Liver (tissue), 9 donors: ENCODE results near the gene DDX24. TPM values are rescaled to one million over a fixed set of nuclear protein-coding genes. Genes with fewer than 3 reads are reported as not detected.

Source experiments
- DNase-seq: peaks from one replicate; pipeline ENCODE4 v3.0.0-alpha.2; 2017; ENCODE audit warnings: low spot score
- H3K27ac ChIP-seq, 2 donors: one replicate each; pipeline ENCODE4 v1.7.0; 2013; ENCODE audit warnings: inconsistent platforms in 2 of 2, low read length in 2 of 2, control low read depth in 1 of 2, low read depth in 1 of 2, mild to moderate bottlenecking in 1 of 2
- H3K27me3 ChIP-seq, 4 donors: one replicate each; pipeline versions ENCODE4 v1.6.1 to v1.7.0; 2013; ENCODE audit warnings: low read length in 3 of 4, inconsistent platforms in 1 of 4, mild to moderate bottlenecking in 1 of 4, moderate library complexity in 1 of 4; ENCODE audit not compliant: control insufficient read depth in 4 of 4, insufficient read depth in 4 of 4
- H3K36me3 ChIP-seq, 4 donors: one replicate each; pipeline versions ENCODE4 v1.6.1 to v1.7.0; 2013; ENCODE audit warnings: low read length in 3 of 4, mild to moderate bottlenecking in 3 of 4, low read depth in 1 of 4, moderate library complexity in 1 of 4; ENCODE audit not compliant: control insufficient read depth in 4 of 4, insufficient read depth in 3 of 4
- H3K4me1 ChIP-seq, 4 donors: one replicate each; pipeline versions ENCODE4 v1.6.1 to v1.7.0; 2013; ENCODE audit warnings: low read length in 3 of 4, mild to moderate bottlenecking in 3 of 4, moderate library complexity in 1 of 4; ENCODE audit not compliant: control insufficient read depth in 4 of 4, insufficient read depth in 4 of 4
- H3K4me3 ChIP-seq, 3 donors: one replicate each; pipeline versions ENCODE4 v1.6.1 to v1.7.0; 2013; ENCODE audit warnings: low read length in 3 of 3, control low read depth in 1 of 3, low read depth in 1 of 3, mild to moderate bottlenecking in 1 of 3
- H3K9ac ChIP-seq, 2 donors: one replicate each; pipeline ENCODE4 v1.7.0; 2013; ENCODE audit warnings: low read length in 2 of 2, mild to moderate bottlenecking in 2 of 2, moderate library complexity in 2 of 2, control low read depth in 1 of 2, low read depth in 1 of 2
- H3K9me3 ChIP-seq, 4 donors: one replicate each; pipeline versions ENCODE4 v1.6.1 to v1.7.0; 2013; ENCODE audit warnings: low read length in 3 of 4; ENCODE audit not compliant: control insufficient read depth in 4 of 4
- ATF3 ChIP-seq: IDR thresholded peaks from 2 replicates; pipeline ENCODE4 v1.6.1; 2016; ENCODE audit warnings: antibody characterized with exemption
- CTCF ChIP-seq: fragments of 150-350 bp; IDR thresholded peaks from 2 replicates; pipeline ENCODE4 v1.5.1; 2017; ENCODE audit warnings: improper control_type of control experiment, low read depth, low read length; ENCODE audit not compliant: missing input control
- EGR1 ChIP-seq, 2 donors: IDR thresholded peaks; 2 replicates each; pipeline ENCODE4 v1.6.1; 2016 to 2018; ENCODE audit warnings: antibody characterized with exemption in 2 of 2, low read depth in 2 of 2
- FOXA1 ChIP-seq: IDR thresholded peaks from 2 replicates; pipeline ENCODE4 v1.6.1; 2016; ENCODE audit warnings: antibody characterized with exemption
- FOXA2 ChIP-seq: IDR thresholded peaks from 2 replicates; pipeline ENCODE4 v1.6.1; 2016; ENCODE audit warnings: antibody characterized with exemption
- GABPA ChIP-seq, 2 donors: IDR thresholded peaks in 1 of 2; conservative IDR thresholded peaks in 1 of 2; 2 replicates each; pipeline ENCODE4 v1.6.1; 2016; ENCODE audit warnings: antibody characterized with exemption in 2 of 2, mild to moderate bottlenecking in 1 of 2, moderate library complexity in 1 of 2
- HNF4G ChIP-seq: IDR thresholded peaks from 2 replicates; pipeline ENCODE4 v1.6.1; 2016; ENCODE audit warnings: antibody characterized with exemption
- JUND ChIP-seq, 2 donors: IDR thresholded peaks; 2 replicates each; pipeline ENCODE4 v1.6.1; 2016; ENCODE audit warnings: antibody characterized with exemption in 2 of 2
- MAX ChIP-seq: IDR thresholded peaks from 2 replicates; pipeline ENCODE4 v1.6.1; 2016; ENCODE audit warnings: antibody characterized with exemption
- NR2F2 ChIP-seq: IDR thresholded peaks from 2 replicates; pipeline ENCODE4 v1.6.1; 2016; ENCODE audit warnings: antibody characterized with exemption
- RAD21 ChIP-seq, 2 donors: IDR thresholded peaks; 2 replicates each; pipeline ENCODE4 v1.6.1; 2016; ENCODE audit warnings: antibody characterized with exemption in 2 of 2, mild to moderate bottlenecking in 2 of 2
- REST ChIP-seq: IDR thresholded peaks from 2 replicates; pipeline ENCODE4 v1.6.1; 2016; ENCODE audit warnings: antibody characterized with exemption, mild to moderate bottlenecking
- RXRA ChIP-seq, 2 donors: IDR thresholded peaks; 2 replicates each; pipeline ENCODE4 v1.6.1; 2017 to 2018; ENCODE audit warnings: antibody characterized with exemption in 2 of 2, mild to moderate bottlenecking in 1 of 2
- SP1 ChIP-seq: IDR thresholded peaks from 2 replicates; pipeline ENCODE4 v1.6.1; 2018; ENCODE audit warnings: antibody characterized with exemption, mild to moderate bottlenecking
- TAF1 ChIP-seq: conservative IDR thresholded peaks from 2 replicates; pipeline ENCODE4 v1.6.1; 2016; ENCODE audit warnings: antibody characterized with exemption, mild to moderate bottlenecking
- YY1 ChIP-seq: IDR thresholded peaks from 2 replicates; pipeline ENCODE4 v1.6.1; 2016; ENCODE audit warnings: antibody characterized with exemption, mild to moderate bottlenecking
- ZBTB33 ChIP-seq: IDR thresholded peaks from 2 replicates; pipeline ENCODE4 v1.6.1; 2016; ENCODE audit warnings: antibody characterized with exemption
- WGBS: extraction: QIAGEN DNeasy Blood & Tissue Kit; methylation state at CpG from one replicate; pipeline ENCODE4 v1.1.7; 2013; 5-methylcytosine and 5-hydroxymethylcytosine counted together
- polyA plus RNA-seq, 2 donors: library from polyadenylated mRNA; stranded (reverse) in 1 of 2; unstranded in 1 of 2; fragments of 200-250 nt in 1 of 2; fragments of >200 nt in 1 of 2; fragmentation: Nextera tagmentation in 1 of 2; extraction: Ambion mirVana in 1 of 2; gene quantifications; one replicate each; pipeline versions ENCODE4 v1.2.1 to v1.2.3, GENCODE V29; 2013 to 2015
- total RNA-seq, 2 donors: library from RNA; depleted of rRNA; stranded (reverse); fragments of >200 nt; gene quantifications; one replicate each; pipeline ENCODE4 v1.2.3, GENCODE V29; 2014
- donor health status: healthy.
- donor health status: healthy.
- donor health status: healthy.
- donor health status: healthy.
- donor health status: healthy.

The DDX24 gene
- total and polyA plus RNA-seq, 4 donors: 33.8 to 59.7 (median 47.8) TPM

- TF ChIP-seq YY1 (no peak), SP1 (no peak), ZBTB33 (no peak), FOXA1 (no peak), ATF3 (no peak), RXRA (IDR thresholded peaks at IDR 0.05) (no peak), MAX (no peak)
These were observed 16.1 kb upstream of the DDX24 start (continued) for GRCh38 chr14:94097091-94097490.

GRCh38 chr14:94093418-94093817 is 12.4 kb upstream of the DDX24 start:
- Histone ChIP-seq H3K27me3 (no peaks in the 10 kb centered on the region), H3K9me3 (no peaks in the 10 kb centered on the region), H3K36me3 (no peaks in the 10 kb centered on the region), H3K9ac (no peak overlapping the region), H3K4me1 (no peaks in the 10 kb centered on the region), H3K27ac (no peak overlapping the region), H3K4me3 (no peak overlapping the region)
- TF ChIP-seq YY1 (no peak), FOXA2 (no peak), FOXA1 (no peak), SP1 (no peak), TAF1 (no peak), EGR1 (IDR thresholded peaks at IDR 0.05; ENCODE audit: low read depth in 2 of 2) (no peak), ZBTB33 (no peak), JUND (IDR thresholded peaks at IDR 0.05) (no peak), HNF4G (no peak), ATF3 (no peak), CTCF (no peak), RAD21 (IDR thresholded peaks at IDR 0.05) (no peak), GABPA (IDR thresholded peaks at IDR 0.05 in 1 of 2, conservative IDR thresholded peaks at IDR 0.05 in 1 of 2) (no peak), RXRA (IDR thresholded peaks at IDR 0.05) (no peak), REST (no peak), NR2F2 (no peak)
- DNase-seq: no peak
- 96% methylated on average over 2 of the region's 2 CpGs for WGBS
